Measurements from ENCODE around the gene SMAP2. TPM values are rescaled to one million over a fixed set of nuclear protein-coding genes. Genes with fewer than 3 reads are reported as not detected.

Gene SMAP2
- polyA plus RNA-seq, 2 of the 4 experiments (the other 2 are of a cell fraction) = 6.4 to 7.7 TPM

GRCh38 chr1:40353082-40353481 is 20.4 kb upstream of the SMAP2 start:
- 73% methylated on average over 3 of the region's 3 CpGs for WGBS (ENCODE audit: missing lambda C conversion rate)
- no peak for TF ChIP-seq ESRRA (IDR thresholded peaks at IDR 0.05; ENCODE audit: borderline replicate concordance, low read length)
- no peak for TF ChIP-seq ZSCAN20 (CRISPR knock-in tag; IDR thresholded peaks at IDR 0.05)
- TF ChIP-seq KDM5A (IDR thresholded peaks at IDR 0.05) = no peak
- TF ChIP-seq, protein P1, sequence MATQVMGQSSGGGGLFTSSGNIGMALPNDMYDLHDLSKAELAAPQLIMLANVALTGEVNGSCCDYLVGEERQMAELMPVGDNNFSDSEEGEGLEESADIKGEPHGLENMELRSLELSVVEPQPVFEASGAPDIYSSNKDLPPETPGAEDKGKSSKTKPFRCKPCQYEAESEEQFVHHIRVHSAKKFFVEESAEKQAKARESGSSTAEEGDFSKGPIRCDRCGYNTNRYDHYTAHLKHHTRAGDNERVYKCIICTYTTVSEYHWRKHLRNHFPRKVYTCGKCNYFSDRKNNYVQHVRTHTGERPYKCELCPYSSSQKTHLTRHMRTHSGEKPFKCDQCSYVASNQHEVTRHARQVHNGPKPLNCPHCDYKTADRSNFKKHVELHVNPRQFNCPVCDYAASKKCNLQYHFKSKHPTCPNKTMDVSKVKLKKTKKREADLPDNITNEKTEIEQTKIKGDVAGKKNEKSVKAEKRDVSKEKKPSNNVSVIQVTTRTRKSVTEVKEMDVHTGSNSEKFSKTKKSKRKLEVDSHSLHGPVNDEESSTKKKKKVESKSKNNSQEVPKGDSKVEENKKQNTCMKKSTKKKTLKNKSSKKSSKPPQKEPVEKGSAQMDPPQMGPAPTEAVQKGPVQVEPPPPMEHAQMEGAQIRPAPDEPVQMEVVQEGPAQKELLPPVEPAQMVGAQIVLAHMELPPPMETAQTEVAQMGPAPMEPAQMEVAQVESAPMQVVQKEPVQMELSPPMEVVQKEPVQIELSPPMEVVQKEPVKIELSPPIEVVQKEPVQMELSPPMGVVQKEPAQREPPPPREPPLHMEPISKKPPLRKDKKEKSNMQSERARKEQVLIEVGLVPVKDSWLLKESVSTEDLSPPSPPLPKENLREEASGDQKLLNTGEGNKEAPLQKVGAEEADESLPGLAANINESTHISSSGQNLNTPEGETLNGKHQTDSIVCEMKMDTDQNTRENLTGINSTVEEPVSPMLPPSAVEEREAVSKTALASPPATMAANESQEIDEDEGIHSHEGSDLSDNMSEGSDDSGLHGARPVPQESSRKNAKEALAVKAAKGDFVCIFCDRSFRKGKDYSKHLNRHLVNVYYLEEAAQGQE (IDR thresholded peaks at IDR 0.05) = no peak
- no peak for TF ChIP-seq EHF (CRISPR knock-in tag; IDR thresholded peaks at IDR 0.05)
- TF ChIP-seq RARB (CRISPR knock-in tag; IDR thresholded peaks at IDR 0.05) = no peak
- no peak for TF ChIP-seq HOXB5 (CRISPR knock-in tag; IDR thresholded peaks at IDR 0.05)
- no peak for TF ChIP-seq CEBPB (IDR thresholded peaks at IDR 0.05)
- no peak for TF ChIP-seq RCOR1 (IDR thresholded peaks at IDR 0.05; ENCODE audit: low read depth, low read length)
- TF ChIP-seq, protein P2, sequence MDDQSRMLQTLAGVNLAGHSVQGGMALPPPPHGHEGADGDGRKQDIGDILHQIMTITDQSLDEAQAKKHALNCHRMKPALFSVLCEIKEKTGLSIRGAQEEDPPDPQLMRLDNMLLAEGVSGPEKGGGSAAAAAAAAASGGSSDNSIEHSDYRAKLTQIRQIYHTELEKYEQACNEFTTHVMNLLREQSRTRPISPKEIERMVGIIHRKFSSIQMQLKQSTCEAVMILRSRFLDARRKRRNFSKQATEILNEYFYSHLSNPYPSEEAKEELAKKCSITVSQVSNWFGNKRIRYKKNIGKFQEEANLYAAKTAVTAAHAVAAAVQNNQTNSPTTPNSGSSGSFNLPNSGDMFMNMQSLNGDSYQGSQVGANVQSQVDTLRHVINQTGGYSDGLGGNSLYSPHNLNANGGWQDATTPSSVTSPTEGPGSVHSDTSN (IDR thresholded peaks at IDR 0.05) = no peak
- no peak for TF ChIP-seq RAD21 (conservative IDR thresholded peaks at IDR 0.05 in 1 of 2, IDR thresholded peaks at IDR 0.05 in 1 of 2)
- no peak for TF ChIP-seq USF2 (IDR thresholded peaks at IDR 0.05)
- no peak for TF ChIP-seq NFE2L2 (conservative IDR thresholded peaks at IDR 0.05; ENCODE audit: low read length)
- no peak for TF ChIP-seq ZFP36 (IDR thresholded peaks at IDR 0.05; ENCODE audit: borderline replicate concordance, partially characterized antibody)
- TF ChIP-seq, protein P3, sequence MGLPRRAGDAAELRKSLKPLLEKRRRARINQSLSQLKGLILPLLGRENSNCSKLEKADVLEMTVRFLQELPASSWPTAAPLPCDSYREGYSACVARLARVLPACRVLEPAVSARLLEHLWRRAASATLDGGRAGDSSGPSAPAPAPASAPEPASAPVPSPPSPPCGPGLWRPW (IDR thresholded peaks at IDR 0.05) = no peak
- TF ChIP-seq MAFK (IDR thresholded peaks at IDR 0.05; ENCODE audit: partially characterized antibody) = no peak
- no peak for TF ChIP-seq CBX2 (IDR thresholded peaks at IDR 0.05; ENCODE audit: borderline replicate concordance, low read depth)
- CTCF ChIA-PET = interaction anchor here (2.5 kb wide), 1 partner anchor 14 kb away, joined by 11 read pairs; no protein-coding TSS in a partner anchor
- Histone ChIP-seq H3K4me1 (no peaks in the 10 kb centered on the region), H3K4me3 (no peak overlapping the region), H3K4me2 (no peak overlapping the region), H3K27ac (no peak overlapping the region), H3K9me3 (peaks cover 11% of the 10 kb centered on the region; the same call in 2 of the 3 replicates)
- FAIRE-seq (no peak), ATAC-seq (no peak), DNase-seq (ENCODE audit: low read depth in 1 of 2, low spot score in 1 of 2) (no peak)
- POLR2A ChIA-PET = no interaction called here

GRCh38 chr1:40357625-40358024 is 15.9 kb upstream of the SMAP2 start:
- Histone ChIP-seq H3K9me3 (peaks cover 20% of the 10 kb centered on the region; the same call in 2 of the 3 replicates), H3K4me3 (no peak overlapping the region), H3K4me1 (no peaks in the 10 kb centered on the region), H3K4me2 (no peak overlapping the region), H3K27ac (no peak overlapping the region)
- DNase-seq (ENCODE audit: low read depth in 1 of 2, low spot score in 1 of 2) (no peak), FAIRE-seq (no peak), ATAC-seq (no peak)
- ChIA-PET POLR2A (no interaction called here), CTCF (interaction anchor here (0.8 to 1.0 kb wide), 2 partner anchors 18 to 273 kb away, joined by 3 read pairs; no protein-coding TSS in a partner anchor)
- TF ChIP-seq, protein P2 (IDR thresholded peaks at IDR 0.05) = no peak
- TF ChIP-seq MAX (IDR thresholded peaks at IDR 0.05) = no peak
- TF ChIP-seq RAD21 (conservative IDR thresholded peaks at IDR 0.05 in 1 of 2, IDR thresholded peaks at IDR 0.05 in 1 of 2) = no peak
- TF ChIP-seq RARB (CRISPR knock-in tag; IDR thresholded peaks at IDR 0.05) = no peak
- TF ChIP-seq FOXS1 (CRISPR knock-in tag; IDR thresholded peaks at IDR 0.05) = no peak
- TF ChIP-seq JUNB (IDR thresholded peaks at IDR 0.05) = no peak
- no peak for TF ChIP-seq HDAC2 (IDR thresholded peaks at IDR 0.05)
- TF ChIP-seq EHF (CRISPR knock-in tag; IDR thresholded peaks at IDR 0.05) = no peak
- TF ChIP-seq FOSB (CRISPR knock-in tag; IDR thresholded peaks at IDR 0.05) = no peak
- TF ChIP-seq USF2 (IDR thresholded peaks at IDR 0.05) = no peak
- TF ChIP-seq CHD2 (IDR thresholded peaks at IDR 0.05; ENCODE audit: low read length, partially characterized antibody) = no peak
- TF ChIP-seq RNF2 (IDR thresholded peaks at IDR 0.05; ENCODE audit: borderline replicate concordance, low read depth) = no peak
- TF ChIP-seq HOXA7 (CRISPR knock-in tag; IDR thresholded peaks at IDR 0.05) = no peak
- no peak for TF ChIP-seq NR3C1 (IDR thresholded peaks at IDR 0.05)
- TF ChIP-seq, protein P4, sequence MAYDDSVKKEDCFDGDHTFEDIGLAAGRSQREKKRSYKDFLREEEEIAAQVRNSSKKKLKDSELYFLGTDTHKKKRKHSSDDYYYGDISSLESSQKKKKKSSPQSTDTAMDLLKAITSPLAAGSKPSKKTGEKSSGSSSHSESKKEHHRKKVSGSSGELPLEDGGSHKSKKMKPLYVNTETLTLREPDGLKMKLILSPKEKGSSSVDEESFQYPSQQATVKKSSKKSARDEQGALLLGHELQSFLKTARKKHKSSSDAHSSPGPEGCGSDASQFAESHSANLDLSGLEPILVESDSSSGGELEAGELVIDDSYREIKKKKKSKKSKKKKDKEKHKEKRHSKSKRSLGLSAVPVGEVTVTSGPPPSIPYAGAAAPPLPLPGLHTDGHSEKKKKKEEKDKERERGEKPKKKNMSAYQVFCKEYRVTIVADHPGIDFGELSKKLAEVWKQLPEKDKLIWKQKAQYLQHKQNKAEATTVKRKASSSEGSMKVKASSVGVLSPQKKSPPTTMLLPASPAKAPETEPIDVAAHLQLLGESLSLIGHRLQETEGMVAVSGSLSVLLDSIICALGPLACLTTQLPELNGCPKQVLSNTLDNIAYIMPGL (CRISPR knock-in tag; IDR thresholded peaks at IDR 0.05; ENCODE audit: borderline replicate concordance) = no peak
- no peak for TF ChIP-seq FOSL2 (IDR thresholded peaks at IDR 0.05)
- TF ChIP-seq FOSL2 (CRISPR knock-in tag; IDR thresholded peaks at IDR 0.05) = no peak

Data from A549 (cell line).